ENCODE measurements around the gene CCDC117. TPM values are rescaled to one million over a fixed set of nuclear protein-coding genes. Genes with fewer than 3 reads are reported as not detected.

CCDC117 gene
- polyA plus RNA-seq, 1 donor from 2014 or later: 23.1 TPM

- H3K9me2 ChIP-seq (ENCODE audit: insufficient read depth, low read length): no peaks in the 10 kb centered on the region
- no peaks in the 10 kb centered on the region for H3F3A ChIP-seq (ENCODE audit: insufficient read depth, low read length, poor library complexity, severe bottlenecking)
- no peaks in the 10 kb centered on the region for H3K27me3 ChIP-seq (ENCODE audit: insufficient read depth, low read depth, low read length)
- H2AFZ ChIP-seq (ENCODE audit: low read depth, low read length): no peak overlapping the region
- H3K9me3 ChIP-seq (ENCODE audit: low read length): no peaks in the 10 kb centered on the region
- H3K27ac ChIP-seq (ENCODE audit: low read length): no peak overlapping the region
- H3K79me2 ChIP-seq (replicated peaks; ENCODE audit: insufficient read depth, low read length): no peaks in the 10 kb centered on the region
- no peaks in the 10 kb centered on the region for H4K20me1 ChIP-seq (ENCODE audit: insufficient read depth)
- no peak overlapping the region for H3K9ac ChIP-seq (ENCODE audit: low read length)
- no peak for TF ChIP-seq REST (IDR thresholded peaks at IDR 0.05; ENCODE audit: borderline replicate concordance)
- TF ChIP-seq CTCF (IDR thresholded peaks at IDR 0.05; ENCODE audit: poor library complexity, severe bottlenecking): no peak
- no peak for TF ChIP-seq MXI1 (conservative IDR thresholded peaks at IDR 0.05; ENCODE audit: poor library complexity, severe bottlenecking)
- no peak for TF ChIP-seq POLR2AphosphoS5 (IDR thresholded peaks at IDR 0.05)
- no peak for TF ChIP-seq EP300 (conservative IDR thresholded peaks at IDR 0.05; ENCODE audit: poor library complexity, severe bottlenecking)
- TF ChIP-seq SMC3 (conservative IDR thresholded peaks at IDR 0.05; ENCODE audit: poor library complexity): no peak
- TF ChIP-seq TAF1 (IDR thresholded peaks at IDR 0.05; ENCODE audit: low read depth): no peak
- TF ChIP-seq EZH2 (IDR thresholded peaks at IDR 0.05; ENCODE audit: borderline replicate concordance, insufficient read depth, low read length, poor library complexity, severe bottlenecking): no peak
- no peak for TF ChIP-seq RAD21 (conservative IDR thresholded peaks at IDR 0.05)
- no peak overlapping the region for H3K4me2 ChIP-seq (ENCODE audit: low read length)
- no peaks in the 10 kb centered on the region for H3K36me3 ChIP-seq (ENCODE audit: insufficient read depth, low read length)
- H3K4me3 ChIP-seq (ENCODE audit: low read length): no peak overlapping the region
Observed at GRCh38 chr22:28819253-28820096, 47.0 kb downstream of the CCDC117 start.

- Histone ChIP-seq H3K4me3 (ENCODE audit: low read length) (no peak overlapping the region), H3K9me3 (ENCODE audit: low read length) (no peaks in the 10 kb centered on the region), H2AFZ (ENCODE audit: low read depth, low read length) (no peak overlapping the region)
Observed at GRCh38 chr22:28820885-28821284, 48.4 kb downstream of the CCDC117 start.

More at GRCh38 chr22:28820885-28821284, 48.4 kb downstream of the CCDC117 start:
- Histone ChIP-seq H3K9me2 (ENCODE audit: insufficient read depth, low read length) (no peaks in the 10 kb centered on the region), H3K79me2 (replicated peaks; ENCODE audit: insufficient read depth, low read length) (no peaks in the 10 kb centered on the region), H4K20me1 (ENCODE audit: insufficient read depth) (no peaks in the 10 kb centered on the region), H3K9ac (ENCODE audit: low read length) (no peak overlapping the region), H3K4me2 (ENCODE audit: low read length) (no peak overlapping the region), H3F3A (ENCODE audit: insufficient read depth, low read length, poor library complexity, severe bottlenecking) (no peaks in the 10 kb centered on the region), H3K27ac (ENCODE audit: low read length) (no peak overlapping the region), H3K36me3 (ENCODE audit: insufficient read depth, low read length) (no peaks in the 10 kb centered on the region), H3K27me3 (ENCODE audit: insufficient read depth, low read depth, low read length) (no peaks in the 10 kb centered on the region)
- no peak for TF ChIP-seq CTCF (IDR thresholded peaks at IDR 0.05; ENCODE audit: poor library complexity, severe bottlenecking)
- TF ChIP-seq POLR2AphosphoS5 (IDR thresholded peaks at IDR 0.05): no peak
- TF ChIP-seq SMC3 (conservative IDR thresholded peaks at IDR 0.05; ENCODE audit: poor library complexity): no peak
- no peak for TF ChIP-seq MXI1 (conservative IDR thresholded peaks at IDR 0.05; ENCODE audit: poor library complexity, severe bottlenecking)
- no peak for TF ChIP-seq TAF1 (IDR thresholded peaks at IDR 0.05; ENCODE audit: low read depth)
- no peak for TF ChIP-seq REST (IDR thresholded peaks at IDR 0.05; ENCODE audit: borderline replicate concordance)
- TF ChIP-seq EZH2 (IDR thresholded peaks at IDR 0.05; ENCODE audit: borderline replicate concordance, insufficient read depth, low read length, poor library complexity, severe bottlenecking): no peak
